Cardiac fibroblast (primary cell): ENCODE data around the gene TAF7L.
A peak's percentile ranks its signal among the peaks of the same experiment; 100 is the strongest.

ENCODE experiments used
- DNase-seq, 2 donors: peaks; one replicate each; pipeline versions ENCODE4 v3.0.0 to v3.0.0-alpha.2; 2010; ENCODE audit warnings: low read depth in 2 of 2
- H3K4me3 ChIP-seq, 2 donors: replicated peaks in 1 of 2; 1 replicate in 1 of 2; 2 replicates in 1 of 2; pipeline ENCODE4 v1.5.1; 2011; ENCODE audit warnings: low read depth in 2 of 2, low read length in 2 of 2, mild to moderate bottlenecking in 2 of 2, moderate library complexity in 1 of 2
- CTCF ChIP-seq: IDR thresholded peaks from one replicate; pipeline ENCODE4 v1.5.1; 2011; ENCODE audit warnings: low read depth, mild to moderate bottlenecking, low read length, inconsistent platforms

The TAF7L gene

GRCh38 chrX:101223226-101223625, 67.9 kb downstream of the TAF7L start:
- DNase-seq: no peak
- H3K4me3 ChIP-seq: no peak overlapping the region
- no peak for TF ChIP-seq CTCF

DNA sequence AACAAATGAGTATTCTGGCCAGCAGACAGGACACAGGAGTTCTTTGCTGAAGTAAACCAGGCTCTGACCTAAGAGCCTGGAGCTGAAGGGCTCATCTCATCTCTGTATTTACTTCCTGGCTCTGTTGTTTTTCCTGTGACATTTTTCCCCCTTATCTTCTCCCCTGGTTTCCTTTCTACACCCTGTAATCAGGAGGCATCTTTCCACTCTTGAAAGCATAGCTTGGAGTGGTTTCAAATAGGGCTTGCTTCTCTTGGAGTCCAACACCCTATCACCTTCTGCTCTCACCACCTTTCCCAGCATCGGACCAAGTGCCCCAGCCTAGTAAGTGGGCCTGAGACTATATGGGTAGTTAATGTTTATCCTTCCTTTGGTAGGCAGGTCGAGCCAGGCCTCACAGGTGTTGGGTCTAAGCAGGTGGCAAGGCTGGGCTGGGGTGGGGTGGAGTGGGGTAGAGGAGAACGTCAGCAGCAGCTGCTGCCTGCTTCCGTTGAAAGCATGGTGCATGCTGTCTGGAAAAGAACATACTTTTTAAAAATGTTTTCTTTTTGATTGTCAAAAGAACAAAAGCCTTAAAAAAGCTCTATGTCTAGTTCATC, 70.4 kb downstream of the TAF7L start:
- no peak for TF ChIP-seq CTCF
- peak overlapping the region in 1 of 2 donors; percentile 47 for H3K4me3 ChIP-seq
- peak in 1 of 2 donors; percentile 4 for DNase-seq

DNA sequence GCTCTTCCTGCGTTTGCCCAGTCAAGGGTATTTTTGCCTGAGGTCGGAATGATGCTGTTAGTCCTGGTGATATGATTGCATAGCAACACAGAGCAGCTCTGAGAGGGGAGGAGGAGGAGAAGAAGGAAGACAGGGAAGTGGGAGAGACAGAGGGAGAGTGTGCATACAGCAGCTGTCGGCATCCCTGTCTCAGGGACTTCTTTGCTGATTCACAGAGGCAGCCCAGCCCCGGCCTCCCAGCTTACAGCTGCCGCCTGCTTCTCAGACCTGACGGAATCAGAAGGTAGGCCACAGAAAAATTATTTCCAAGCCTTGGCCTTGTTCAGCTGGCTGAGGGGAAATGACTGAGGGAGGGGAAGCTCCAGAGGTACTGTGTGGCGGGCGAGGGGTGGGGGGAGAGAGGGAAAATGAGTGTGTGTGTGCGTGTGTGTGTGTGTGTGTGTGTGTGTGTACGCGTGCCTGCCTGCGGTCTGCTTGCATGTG, 71.2 kb downstream of the TAF7L start:
- H3K4me3 ChIP-seq: peak overlapping the region in 1 of 2 donors; percentile 47
- DNase-seq: peak; percentile 63
- TF ChIP-seq CTCF: no peak

DNA sequence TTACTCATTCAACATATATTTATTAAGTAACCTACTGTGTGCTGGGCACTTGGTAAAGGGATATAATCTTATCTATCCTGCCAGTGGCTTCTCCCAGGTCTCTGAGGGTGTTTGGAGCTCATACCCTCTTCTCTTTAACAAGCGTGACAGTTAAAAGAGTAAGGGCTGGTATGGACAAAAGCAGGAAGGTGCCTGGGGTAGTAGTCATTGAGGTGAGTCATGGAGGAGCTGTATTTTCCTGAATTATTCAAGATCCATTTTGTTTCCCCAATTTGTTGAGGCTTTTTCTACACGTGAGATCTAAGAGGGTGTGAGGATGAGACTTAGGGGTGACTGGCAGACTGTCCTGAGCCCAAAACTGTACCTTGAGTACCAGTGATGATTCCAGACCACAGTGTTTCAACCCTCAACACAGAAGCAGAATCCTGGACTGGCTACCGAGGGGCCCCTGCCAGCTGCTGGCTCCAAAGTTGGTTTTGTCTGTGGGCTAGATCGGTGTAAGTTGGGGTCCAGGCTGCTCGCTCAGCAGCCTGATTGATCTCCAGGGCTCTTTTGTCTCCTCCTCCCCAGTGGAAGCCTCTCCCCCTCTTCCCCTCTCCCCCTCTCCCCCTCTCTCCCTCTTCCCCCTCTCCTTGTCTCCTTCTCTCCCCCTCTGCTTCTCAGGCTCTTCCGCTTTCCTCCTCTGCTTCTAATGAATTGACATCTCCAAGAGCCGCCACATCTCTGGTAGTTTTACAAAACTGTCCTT, 71.8 kb downstream of the TAF7L start, which contains the start of gene DRP2:
Gene DRP2, plus strand, starts transcription at position 671 of the 748 bp plus-strand sequence. CDS start 11,862 bp downstream, outside the sequence.
- peak in 1 of 2 donors; percentile 69 for DNase-seq
- H3K4me3 ChIP-seq: peak within 1 kb of the TSS in 1 of 2 donors; percentile 47
- no peak for TF ChIP-seq CTCF
